ENCODE results near the gene CLTCL1.

The CLTCL1 gene

DNA sequence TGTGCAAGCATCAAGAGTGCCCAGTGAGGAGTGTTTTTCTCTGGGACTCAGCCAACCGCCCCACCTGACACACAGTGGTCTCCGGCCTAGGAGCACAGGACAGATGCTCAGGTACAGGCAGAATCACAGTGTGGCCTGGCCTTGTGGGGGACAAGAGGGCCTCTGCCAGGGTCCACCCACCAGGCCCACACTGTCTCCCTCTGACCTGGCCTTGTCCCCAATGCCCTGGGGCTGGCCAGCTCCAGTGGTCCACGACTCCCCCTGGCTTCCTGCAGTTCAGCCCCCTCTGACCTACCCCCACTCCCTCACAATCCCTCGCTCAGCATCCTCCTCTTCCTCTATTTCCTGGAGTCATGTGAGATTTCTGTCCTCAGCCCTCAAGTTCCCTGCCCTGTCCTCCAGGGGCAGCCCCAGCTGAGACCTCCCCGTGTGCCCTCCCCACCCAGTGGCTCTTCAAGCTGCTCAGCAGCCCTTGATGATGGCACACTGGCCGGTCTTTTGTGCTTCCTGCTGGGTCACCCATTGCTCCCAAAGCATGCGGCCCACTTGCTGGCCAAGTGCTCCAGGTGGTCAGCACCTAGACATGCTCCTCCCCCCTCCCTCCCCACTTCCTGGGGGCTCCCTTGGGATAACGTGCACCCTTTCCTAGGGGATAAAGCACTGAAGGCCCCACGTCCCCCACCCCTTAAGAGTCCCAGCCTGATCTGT lies 158.7 kb downstream of the CLTCL1 start:
- FAIRE-seq: no peak

DNA sequence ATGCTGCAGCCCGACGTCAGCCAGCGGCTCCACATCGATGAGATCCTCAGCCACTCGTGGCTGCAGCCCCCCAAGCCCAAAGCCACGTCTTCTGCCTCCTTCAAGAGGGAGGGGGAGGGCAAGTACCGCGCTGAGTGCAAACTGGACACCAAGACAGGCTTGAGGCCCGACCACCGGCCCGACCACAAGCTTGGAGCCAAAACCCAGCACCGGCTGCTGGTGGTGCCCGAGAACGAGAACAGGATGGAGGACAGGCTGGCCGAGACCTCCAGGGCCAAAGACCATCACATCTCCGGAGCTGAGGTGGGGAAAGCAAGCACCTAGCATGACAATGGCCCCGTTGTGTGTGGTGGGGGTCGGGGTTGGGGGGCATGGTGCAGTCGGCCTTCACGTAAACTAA lies 159.4 kb downstream of the CLTCL1 start:
- no peak for FAIRE-seq
- no peak for DNase-seq (ENCODE audit: low spot score)

More for the DNA sequence above, 158.7 kb downstream of the CLTCL1 start:
- no peak for DNase-seq (ENCODE audit: low spot score)

DNA sequence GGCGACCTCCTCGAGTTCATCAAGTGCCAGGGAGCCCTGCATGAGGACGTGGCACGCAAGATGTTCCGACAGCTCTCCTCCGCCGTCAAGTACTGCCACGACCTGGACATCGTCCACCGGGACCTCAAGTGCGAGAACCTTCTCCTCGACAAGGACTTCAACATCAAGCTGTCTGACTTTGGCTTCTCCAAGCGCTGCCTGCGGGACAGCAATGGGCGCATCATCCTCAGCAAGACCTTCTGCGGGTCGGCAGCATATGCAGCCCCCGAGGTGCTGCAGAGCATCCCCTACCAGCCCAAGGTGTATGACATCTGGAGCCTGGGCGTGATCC lies 159.9 kb downstream of the CLTCL1 start:
- FAIRE-seq (no peak), DNase-seq (ENCODE audit: low spot score) (no peak)

DNA sequence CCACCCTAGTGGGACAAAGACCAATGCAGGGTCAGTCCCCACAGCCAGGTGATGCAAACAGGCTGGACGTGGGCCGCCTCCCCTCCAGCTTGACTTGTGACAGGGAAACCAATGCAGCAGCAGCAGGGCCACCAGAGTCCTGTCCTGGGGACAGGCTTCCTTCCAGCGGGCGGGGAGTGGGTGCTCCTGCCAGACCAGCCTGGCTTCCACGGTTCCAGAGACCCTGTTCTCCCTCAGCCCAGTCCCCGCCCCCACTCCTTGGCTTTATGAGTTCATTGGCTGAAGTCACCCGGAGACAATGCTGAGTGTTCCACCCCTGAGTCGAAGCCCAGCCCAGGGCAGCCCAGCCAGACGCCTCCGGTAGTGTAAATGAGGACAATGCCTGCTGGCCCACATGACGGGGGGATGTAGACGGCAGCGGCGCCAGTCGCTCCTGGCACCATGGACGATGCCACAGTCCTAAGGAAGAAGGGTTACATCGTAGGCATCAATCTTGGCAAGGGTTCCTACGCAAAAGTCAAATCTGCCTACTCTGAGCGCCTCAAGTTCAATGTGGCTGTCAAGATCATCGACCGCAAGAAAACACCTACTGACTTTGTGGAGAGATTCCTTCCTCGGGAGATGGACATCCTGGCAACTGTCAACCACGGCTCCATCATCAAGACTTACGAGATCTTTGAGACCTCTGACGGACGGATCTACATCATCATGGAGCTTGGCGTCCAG lies 160.4 kb downstream of the CLTCL1 start, which contains the start of gene TSSK2:
TSS of gene TSSK2 (plus strand) at position 350 of the 726 bp plus-strand sequence. CDS start at position 442, 92 bp downstream.
- DNase-seq (ENCODE audit: low spot score) (no peak), FAIRE-seq (no peak)

DNA sequence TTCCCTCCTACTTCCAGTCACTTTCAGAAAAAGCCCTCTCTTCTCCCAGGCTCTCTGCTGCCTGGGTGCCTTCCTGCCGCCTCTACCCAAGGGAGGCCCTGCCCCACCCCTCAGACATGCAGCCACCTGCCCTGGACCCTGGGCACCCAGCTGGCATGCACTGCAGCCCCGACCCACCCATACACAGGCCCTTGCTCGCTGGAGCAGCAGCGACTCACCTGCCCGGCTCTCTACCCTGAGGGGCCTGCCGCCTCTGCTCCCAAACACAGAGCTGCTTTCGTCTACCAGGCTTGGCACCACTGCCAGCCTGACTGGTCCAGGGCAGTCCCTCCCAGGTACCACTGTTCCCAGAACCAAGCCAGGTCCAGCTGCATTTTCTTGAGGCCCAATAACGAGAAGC lies 161.6 kb downstream of the CLTCL1 start:
- FAIRE-seq (no peak), DNase-seq (ENCODE audit: low spot score) (no peak)

Measured in RCC 7860 (cell line).